HEK293 (cell line): Measurements from ENCODE around the gene HOXA11.

Experiments
- BCL11B ChIP-seq: fragments of 450-650 bp; formaldehyde crosslinking; IDR thresholded peaks from 2 replicates; pipeline ENCODE4 v1.5.1; 2016; ENCODE audit warnings: low read depth, missing biosample characterization, missing genetic modification characterization
- EGR2 ChIP-seq: fragments of 450-650 bp; formaldehyde crosslinking; IDR thresholded peaks from 2 replicates; pipeline ENCODE4 v1.5.1; 2016; ENCODE audit warnings: low read depth, missing biosample characterization, missing genetic modification characterization
- FEZF1 ChIP-seq: fragments of 450-650 bp; formaldehyde crosslinking; IDR thresholded peaks from 2 replicates; pipeline ENCODE4 v1.5.1; 2016; ENCODE audit warnings: missing biosample characterization, missing genetic modification characterization
- GFI1B ChIP-seq: fragments of 450-650 bp; formaldehyde crosslinking; IDR thresholded peaks from 2 replicates; pipeline ENCODE4 v1.5.1; 2016; ENCODE audit warnings: missing biosample characterization, missing genetic modification characterization
- GLIS1 ChIP-seq: fragments of 450-650 bp; formaldehyde crosslinking; IDR thresholded peaks from 2 replicates; pipeline ENCODE4 v1.5.1; 2016; ENCODE audit warnings: missing biosample characterization, missing genetic modification characterization
- PRDM1 ChIP-seq: fragments of 450-650 bp; formaldehyde crosslinking; IDR thresholded peaks from 2 replicates; pipeline ENCODE4; 2016; ENCODE audit warnings: missing biosample characterization, missing genetic modification characterization
- SETDB1 ChIP-seq: IDR thresholded peaks from one replicate; pipeline ENCODE4 v1.6.1; 2017; ENCODE audit warnings: mild to moderate bottlenecking, low read length, moderate library complexity, mixed read lengths; ENCODE audit not compliant: insufficient read length
- SP3 ChIP-seq: fragments of 450-650 bp; formaldehyde crosslinking; IDR thresholded peaks from 2 replicates; pipeline ENCODE4 v1.5.1; 2016; ENCODE audit warnings: missing biosample characterization, missing genetic modification characterization
- SP7 ChIP-seq: fragments of 450-650 bp; formaldehyde crosslinking; IDR thresholded peaks from 2 replicates; pipeline ENCODE4 v1.5.1; 2016; ENCODE audit warnings: missing biosample characterization, missing genetic modification characterization
- ZBTB10 ChIP-seq: fragments of 450-650 bp; formaldehyde crosslinking; IDR thresholded peaks from 2 replicates; pipeline ENCODE4 v1.5.1; 2016; ENCODE audit warnings: missing biosample characterization, missing genetic modification characterization
- ZBTB17 ChIP-seq: fragments of 450-650 bp; formaldehyde crosslinking; IDR thresholded peaks from 2 replicates; pipeline ENCODE4 v1.5.1; 2016; ENCODE audit warnings: missing biosample characterization, missing genetic modification characterization
- ZFHX2 ChIP-seq: fragments of 450-650 bp; formaldehyde crosslinking; conservative IDR thresholded peaks from 2 replicates; pipeline ENCODE4 v1.5.1; 2016; ENCODE audit warnings: missing biosample characterization, missing genetic modification characterization
- ZFP69B ChIP-seq: fragments of 450-650 bp; formaldehyde crosslinking; IDR thresholded peaks from 2 replicates; pipeline ENCODE4 v1.5.1; 2016; ENCODE audit warnings: missing biosample characterization, missing genetic modification characterization
- ZNF138 ChIP-seq: fragments of 450-650 bp; formaldehyde crosslinking; IDR thresholded peaks from 2 replicates; pipeline ENCODE4 v1.5.1; 2016; ENCODE audit warnings: missing biosample characterization, missing genetic modification characterization, borderline replicate concordance
- ZNF174 ChIP-seq: fragments of 450-650 bp; formaldehyde crosslinking; IDR thresholded peaks from 2 replicates; pipeline ENCODE4 v1.5.0; 2017; ENCODE audit warnings: missing biosample characterization, mild to moderate bottlenecking, missing genetic modification characterization
- ZNF19 ChIP-seq: fragments of 450-650 bp; formaldehyde crosslinking; IDR thresholded peaks from 2 replicates; pipeline ENCODE4; 2016; ENCODE audit warnings: missing biosample characterization, missing genetic modification characterization, low read depth
- ZNF221 ChIP-seq: fragments of 450-650 bp; formaldehyde crosslinking; IDR thresholded peaks from 2 replicates; pipeline ENCODE4 v1.5.1; 2017; ENCODE audit warnings: missing biosample characterization, missing genetic modification characterization, borderline replicate concordance
- ZNF23 ChIP-seq: fragments of 450-650 bp; formaldehyde crosslinking; IDR thresholded peaks from 2 replicates; pipeline ENCODE4 v1.5.1; 2016; ENCODE audit warnings: missing biosample characterization, missing genetic modification characterization, borderline replicate concordance
- ZNF335 ChIP-seq: fragments of 450-650 bp; formaldehyde crosslinking; conservative IDR thresholded peaks from 2 replicates; pipeline ENCODE4 v1.5.1; 2016; ENCODE audit warnings: missing biosample characterization, missing genetic modification characterization
- ZNF600 ChIP-seq: fragments of 450-650 bp; formaldehyde crosslinking; IDR thresholded peaks from 2 replicates; pipeline ENCODE4 v1.5.1; 2016; ENCODE audit warnings: missing biosample characterization, missing genetic modification characterization
- ZNF677 ChIP-seq: fragments of 450-650 bp; IDR thresholded peaks from 2 replicates; pipeline ENCODE4 v1.5.0; 2018; ENCODE audit warnings: missing biosample characterization, mild to moderate bottlenecking, missing genetic modification characterization, moderate library complexity
- ZSCAN30 ChIP-seq: fragments of 450-650 bp; IDR thresholded peaks from 2 replicates; pipeline ENCODE4 v1.5.1; 2018; ENCODE audit warnings: missing biosample characterization, mild to moderate bottlenecking, missing genetic modification characterization, moderate library complexity
- TF ChIP-seq, protein P1 (sequence below): fragments of 450-650 bp; formaldehyde crosslinking; IDR thresholded peaks from 2 replicates; pipeline ENCODE4 v1.5.1; 2016; ENCODE audit warnings: missing biosample characterization, missing genetic modification characterization, borderline replicate concordance
- TF ChIP-seq, protein P2 (sequence below): fragments of 450-650 bp; formaldehyde crosslinking; IDR thresholded peaks from 2 replicates; pipeline ENCODE4 v1.5.1; 2016; ENCODE audit warnings: missing biosample characterization, missing genetic modification characterization
- TF ChIP-seq, protein P3 (sequence below): fragments of 450-650 bp; formaldehyde crosslinking; IDR thresholded peaks from 2 replicates; pipeline ENCODE4; 2016; ENCODE audit warnings: missing biosample characterization, missing genetic modification characterization
- TF ChIP-seq, protein P4 (sequence below): fragments of 450-650 bp; formaldehyde crosslinking; IDR thresholded peaks from 2 replicates; pipeline ENCODE4 v1.5.1; 2016; ENCODE audit warnings: missing biosample characterization, missing genetic modification characterization
- TF ChIP-seq, protein P5 (sequence below): fragments of 450-650 bp; formaldehyde crosslinking; IDR thresholded peaks from 2 replicates; pipeline ENCODE4 v1.5.1; 2016; ENCODE audit warnings: missing biosample characterization, missing genetic modification characterization

Gene HOXA11

GRCh38 chr7:27169658-27170425 is 15.2 kb downstream of the HOXA11 start (continued):
- no peak for TF ChIP-seq EGR2 (tag by site-specific recombination)
- peak; percentile 61; the same call in 1 of the 2 replicates for TF ChIP-seq ZBTB10 (tag by site-specific recombination)
- no peak for TF ChIP-seq FEZF1 (tag by site-specific recombination)
- TF ChIP-seq, protein P1, sequence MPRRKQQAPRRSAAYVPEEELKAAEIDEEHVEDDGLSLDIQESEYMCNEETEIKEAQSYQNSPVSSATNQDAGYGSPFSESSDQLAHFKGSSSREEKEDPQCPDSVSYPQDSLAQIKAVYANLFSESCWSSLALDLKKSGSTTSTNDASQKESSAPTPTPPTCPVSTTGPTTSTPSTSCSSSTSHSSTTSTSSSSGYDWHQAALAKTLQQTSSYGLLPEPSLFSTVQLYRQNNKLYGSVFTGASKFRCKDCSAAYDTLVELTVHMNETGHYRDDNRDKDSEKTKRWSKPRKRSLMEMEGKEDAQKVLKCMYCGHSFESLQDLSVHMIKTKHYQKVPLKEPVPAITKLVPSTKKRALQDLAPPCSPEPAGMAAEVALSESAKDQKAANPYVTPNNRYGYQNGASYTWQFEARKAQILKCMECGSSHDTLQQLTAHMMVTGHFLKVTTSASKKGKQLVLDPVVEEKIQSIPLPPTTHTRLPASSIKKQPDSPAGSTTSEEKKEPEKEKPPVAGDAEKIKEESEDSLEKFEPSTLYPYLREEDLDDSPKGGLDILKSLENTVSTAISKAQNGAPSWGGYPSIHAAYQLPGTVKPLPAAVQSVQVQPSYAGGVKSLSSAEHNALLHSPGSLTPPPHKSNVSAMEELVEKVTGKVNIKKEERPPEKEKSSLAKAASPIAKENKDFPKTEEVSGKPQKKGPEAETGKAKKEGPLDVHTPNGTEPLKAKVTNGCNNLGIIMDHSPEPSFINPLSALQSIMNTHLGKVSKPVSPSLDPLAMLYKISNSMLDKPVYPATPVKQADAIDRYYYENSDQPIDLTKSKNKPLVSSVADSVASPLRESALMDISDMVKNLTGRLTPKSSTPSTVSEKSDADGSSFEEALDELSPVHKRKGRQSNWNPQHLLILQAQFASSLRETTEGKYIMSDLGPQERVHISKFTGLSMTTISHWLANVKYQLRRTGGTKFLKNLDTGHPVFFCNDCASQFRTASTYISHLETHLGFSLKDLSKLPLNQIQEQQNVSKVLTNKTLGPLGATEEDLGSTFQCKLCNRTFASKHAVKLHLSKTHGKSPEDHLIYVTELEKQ (tag by site-specific recombination): no peak
- peak; percentile 79 for TF ChIP-seq GFI1B (tag by site-specific recombination)
- peak; percentile 53; the same call in 1 of the 2 replicates for TF ChIP-seq ZBTB17
- no peak for TF ChIP-seq ZNF174
- no peak for TF ChIP-seq ZNF19 (tag by site-specific recombination)
- TF ChIP-seq ZNF600 (tag by site-specific recombination): no peak
- no peak for TF ChIP-seq SETDB1
- 0 out of 2 replicates have a peak, but pooled peaks have one; percentile 11 for TF ChIP-seq ZFHX2 (tag by site-specific recombination)
- TF ChIP-seq ZFP69B: peak; percentile 56; the same call in 1 of the 2 replicates
- TF ChIP-seq, protein P2, sequence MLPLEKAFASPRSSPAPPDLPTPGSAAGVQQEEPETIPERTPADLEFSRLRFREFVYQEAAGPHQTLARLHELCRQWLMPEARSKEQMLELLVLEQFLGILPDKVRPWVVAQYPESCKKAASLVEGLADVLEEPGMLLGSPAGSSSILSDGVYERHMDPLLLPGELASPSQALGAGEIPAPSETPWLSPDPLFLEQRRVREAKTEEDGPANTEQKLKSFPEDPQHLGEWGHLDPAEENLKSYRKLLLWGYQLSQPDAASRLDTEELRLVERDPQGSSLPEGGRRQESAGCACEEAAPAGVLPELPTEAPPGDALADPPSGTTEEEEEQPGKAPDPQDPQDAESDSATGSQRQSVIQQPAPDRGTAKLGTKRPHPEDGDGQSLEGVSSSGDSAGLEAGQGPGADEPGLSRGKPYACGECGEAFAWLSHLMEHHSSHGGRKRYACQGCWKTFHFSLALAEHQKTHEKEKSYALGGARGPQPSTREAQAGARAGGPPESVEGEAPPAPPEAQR (tag by site-specific recombination): no peak
- TF ChIP-seq, protein P3, sequence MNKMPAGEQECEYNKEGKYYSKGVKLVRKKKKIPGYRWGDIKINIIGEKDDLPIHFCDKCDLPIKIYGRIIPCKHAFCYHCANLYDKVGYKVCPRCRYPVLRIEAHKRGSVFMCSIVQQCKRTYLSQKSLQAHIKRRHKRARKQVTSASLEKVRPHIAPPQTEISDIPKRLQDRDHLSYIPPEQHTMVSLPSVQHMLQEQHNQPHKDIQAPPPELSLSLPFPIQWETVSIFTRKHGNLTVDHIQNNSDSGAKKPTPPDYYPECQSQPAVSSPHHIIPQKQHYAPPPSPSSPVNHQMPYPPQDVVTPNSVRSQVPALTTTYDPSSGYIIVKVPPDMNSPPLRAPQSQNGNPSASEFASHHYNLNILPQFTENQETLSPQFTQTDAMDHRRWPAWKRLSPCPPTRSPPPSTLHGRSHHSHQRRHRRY (tag by site-specific recombination): no peak
- no peak for TF ChIP-seq ZNF138 (tag by site-specific recombination)
- TF ChIP-seq, protein P4, sequence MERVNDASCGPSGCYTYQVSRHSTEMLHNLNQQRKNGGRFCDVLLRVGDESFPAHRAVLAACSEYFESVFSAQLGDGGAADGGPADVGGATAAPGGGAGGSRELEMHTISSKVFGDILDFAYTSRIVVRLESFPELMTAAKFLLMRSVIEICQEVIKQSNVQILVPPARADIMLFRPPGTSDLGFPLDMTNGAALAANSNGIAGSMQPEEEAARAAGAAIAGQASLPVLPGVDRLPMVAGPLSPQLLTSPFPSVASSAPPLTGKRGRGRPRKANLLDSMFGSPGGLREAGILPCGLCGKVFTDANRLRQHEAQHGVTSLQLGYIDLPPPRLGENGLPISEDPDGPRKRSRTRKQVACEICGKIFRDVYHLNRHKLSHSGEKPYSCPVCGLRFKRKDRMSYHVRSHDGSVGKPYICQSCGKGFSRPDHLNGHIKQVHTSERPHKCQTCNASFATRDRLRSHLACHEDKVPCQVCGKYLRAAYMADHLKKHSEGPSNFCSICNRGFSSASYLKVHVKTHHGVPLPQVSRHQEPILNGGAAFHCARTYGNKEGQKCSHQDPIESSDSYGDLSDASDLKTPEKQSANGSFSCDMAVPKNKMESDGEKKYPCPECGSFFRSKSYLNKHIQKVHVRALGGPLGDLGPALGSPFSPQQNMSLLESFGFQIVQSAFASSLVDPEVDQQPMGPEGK (tag by site-specific recombination): peak; percentile 96
- peak; percentile 58; the same call in 1 of the 2 replicates for TF ChIP-seq BCL11B (tag by site-specific recombination)
- TF ChIP-seq ZNF221 (tag by site-specific recombination): no peak
- TF ChIP-seq, protein P5, sequence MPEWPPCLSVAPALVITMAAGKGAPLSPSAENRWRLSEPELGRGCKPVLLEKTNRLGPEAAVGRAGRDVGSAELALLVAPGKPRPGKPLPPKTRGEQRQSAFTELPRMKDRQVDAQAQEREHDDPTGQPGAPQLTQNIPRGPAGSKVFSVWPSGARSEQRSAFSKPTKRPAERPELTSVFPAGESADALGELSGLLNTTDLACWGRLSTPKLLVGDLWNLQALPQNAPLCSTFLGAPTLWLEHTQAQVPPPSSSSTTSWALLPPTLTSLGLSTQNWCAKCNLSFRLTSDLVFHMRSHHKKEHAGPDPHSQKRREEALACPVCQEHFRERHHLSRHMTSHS: no peak
- TF ChIP-seq GLIS1: peak; percentile 72
- no peak for TF ChIP-seq SP7
- TF ChIP-seq ZSCAN30: 0 out of 2 replicates have a peak, but pooled peaks have one; percentile 26
- no peak for TF ChIP-seq ZNF23 (tag by site-specific recombination)
- TF ChIP-seq SP3 (tag by site-specific recombination): 0 out of 2 replicates have a peak, but pooled peaks have one; percentile 19
- TF ChIP-seq ZNF677 (tag by site-specific recombination): no peak
- TF ChIP-seq ZNF335 (tag by site-specific recombination): peak; percentile 55
- no peak for TF ChIP-seq PRDM1 (tag by site-specific recombination)
